ENCODE results near the gene TBL1XR1. TPM values are rescaled to one million over a fixed set of nuclear protein-coding genes. Genes with fewer than 3 reads are reported as not detected.
"Not testable (repeated sequence)": the region's sequence is repeated elsewhere in the genome, so short reads cannot be mapped to it uniquely, and the experiment has no call there.

Gene TBL1XR1
- total and polyA plus RNA-seq, 3 experiments from 2014 or later, result 36.3 to 193 (median 173) TPM

DNA sequence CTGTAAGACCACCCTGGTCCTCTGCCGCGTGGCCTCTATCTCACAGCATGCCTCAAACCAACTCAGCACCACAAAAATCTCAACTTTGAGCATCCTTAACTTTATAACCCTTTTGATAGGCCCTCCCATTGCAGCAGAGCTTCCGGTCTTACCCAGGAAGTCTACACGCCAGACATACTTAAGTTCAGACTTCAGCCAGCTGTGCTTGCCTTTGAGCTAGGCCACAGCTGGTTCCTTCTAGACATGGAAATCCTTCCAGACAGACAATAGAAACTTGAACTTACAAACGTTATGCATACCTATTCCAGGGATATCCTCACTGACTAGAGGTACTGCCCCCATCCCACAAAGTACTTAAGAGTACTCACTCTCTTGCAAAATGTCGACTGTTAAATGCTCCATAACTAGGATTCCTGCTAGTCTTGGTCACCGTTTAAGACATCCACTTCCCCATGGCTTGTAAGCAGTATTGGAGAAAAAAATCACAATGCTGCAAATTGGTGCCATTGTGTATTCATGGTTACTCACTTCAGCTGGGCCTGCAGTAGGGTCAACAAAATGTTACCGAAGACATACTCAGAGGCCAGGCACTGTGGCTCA is 183.5 kb downstream of the TBL1XR1 start:
- H3K4me1 Mint-ChIP-seq, result no peaks in the 10 kb centered on the region
- no peaks in the 10 kb centered on the region for H3K27me3 Mint-ChIP-seq
- Histone ChIP-seq H3K9me3 (ENCODE audit: low read length) (no peaks in the 10 kb centered on the region), H3K36me3 (ENCODE audit: insufficient read depth, low read length) (no peaks in the 10 kb centered on the region), H3K4me1 (ENCODE audit: insufficient read depth, low read length) (no peaks in the 10 kb centered on the region), H3K27me3 (ENCODE audit: insufficient read depth, low read length, poor library complexity, severe bottlenecking) (no peaks in the 10 kb centered on the region), H3K27ac (ENCODE audit: low read depth, low read length) (no peak overlapping the region), H3K4me3 (ENCODE audit: low read length) (no peak overlapping the region)
- H3K27ac Mint-ChIP-seq, result peak overlapping the region in 1 of 8 donors; percentile 87
- DNase-seq, result no peak
- ChIA-PET POLR2A (no interaction called here), CTCF (no interaction called here)
- H3K9me3 Mint-ChIP-seq, result no peaks in the 10 kb centered on the region
- peaks cover 0 to 8% (median 7%) of the 10 kb centered on the region in 3 donors for H3K36me3 Mint-ChIP-seq
- no peak overlapping the region for H3K4me3 Mint-ChIP-seq

- H3K27me3 Mint-ChIP-seq, result no peaks in the 10 kb centered on the region
- H3K27ac Mint-ChIP-seq, result no peak overlapping the region
- no peaks in the 10 kb centered on the region for H3K36me3 ChIP-seq (ENCODE audit: insufficient read depth, low read length)
- no peaks in the 10 kb centered on the region for H3K4me1 ChIP-seq (ENCODE audit: insufficient read depth, low read length)
- H3K4me3 Mint-ChIP-seq, result no peak overlapping the region
- H3K36me3 Mint-ChIP-seq, result peaks cover 3 to 26% (median 8%) of the 10 kb centered on the region in 3 donors
- H3K9me3 ChIP-seq (ENCODE audit: low read length), result peaks cover 10% of the 10 kb centered on the region
- no peak overlapping the region for H3K4me3 ChIP-seq (ENCODE audit: low read length)
- H3K27ac ChIP-seq (ENCODE audit: low read depth, low read length), result no peak overlapping the region
- no peaks in the 10 kb centered on the region for H3K27me3 ChIP-seq (ENCODE audit: insufficient read depth, low read length, poor library complexity, severe bottlenecking)
- no peak for DNase-seq
- H3K9me3 Mint-ChIP-seq, result peaks cover 12 to 24% (median 20%) of the 10 kb centered on the region in 5 donors
- ChIA-PET CTCF (no interaction called here), POLR2A (no interaction called here)
- no peaks in the 10 kb centered on the region for H3K4me1 Mint-ChIP-seq
Measured at GRCh38 chr3:177005718-177006405, 191.4 kb downstream of the TBL1XR1 start.

DNA sequence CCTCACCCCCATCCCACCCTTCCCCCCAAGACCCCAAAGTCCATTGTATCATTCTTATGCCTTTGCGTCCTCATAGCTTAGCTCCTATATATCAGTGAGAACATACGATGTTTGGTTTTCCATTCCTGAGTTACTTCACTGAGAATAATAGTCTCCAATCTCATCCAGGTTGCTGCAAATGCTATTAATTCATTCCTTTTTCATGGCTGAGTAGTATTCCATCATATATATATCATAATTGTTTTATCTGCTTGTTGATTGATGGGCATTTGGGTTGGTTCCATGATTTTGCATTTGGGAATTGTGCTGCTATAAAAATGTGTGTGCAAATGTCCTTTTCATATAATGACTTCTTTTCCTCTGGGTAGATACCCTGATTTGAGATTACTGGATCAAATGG is 197.1 kb downstream of the TBL1XR1 start:
- H3K27me3 Mint-ChIP-seq; H3K27ac Mint-ChIP-seq; POLR2A ChIA-PET; H3K36me3 ChIP-seq (ENCODE audit: insufficient read depth, low read length); H3K9me3 ChIP-seq (ENCODE audit: low read length); H3K4me3 ChIP-seq (ENCODE audit: low read length); H3K27ac ChIP-seq (ENCODE audit: low read depth, low read length); H3K4me1 Mint-ChIP-seq; H3K4me1 ChIP-seq (ENCODE audit: insufficient read depth, low read length); H3K27me3 ChIP-seq (ENCODE audit: insufficient read depth, low read length, poor library complexity, severe bottlenecking); CTCF ChIA-PET; H3K4me3 Mint-ChIP-seq; DNase-seq: not testable (repeated sequence)
- Mint-ChIP-seq H3K36me3 (peaks cover 0 to 27% (median 8%) of the 10 kb centered on the region in 3 donors), H3K9me3 (peaks cover 11 to 20% (median 15%) of the 10 kb centered on the region in 5 donors)

GRCh38 chr3:176995946-176996345 is 201.3 kb downstream of the TBL1XR1 start:
- no peak for DNase-seq
- H3K4me3 Mint-ChIP-seq, result no peak overlapping the region
- no peak overlapping the region for H3K27ac Mint-ChIP-seq
- H3K9me3 Mint-ChIP-seq, result peaks cover 10 to 18% (median 15%) of the 10 kb centered on the region in 5 donors
- CTCF ChIA-PET, result no interaction called here
- POLR2A ChIA-PET, result no interaction called here
- peaks cover 0 to 6% of the 10 kb centered on the region in 2 donors for H3K27me3 Mint-ChIP-seq
- no peaks in the 10 kb centered on the region for H3K27me3 ChIP-seq (ENCODE audit: insufficient read depth, low read length, poor library complexity, severe bottlenecking)
- H3K9me3 ChIP-seq (ENCODE audit: low read length), result no peaks in the 10 kb centered on the region
- H3K36me3 ChIP-seq (ENCODE audit: insufficient read depth, low read length), result no peaks in the 10 kb centered on the region
- H3K36me3 Mint-ChIP-seq, result peaks cover 0 to 29% (median 8%) of the 10 kb centered on the region in 3 donors
- H3K27ac ChIP-seq (ENCODE audit: low read depth, low read length), result no peak overlapping the region
- no peaks in the 10 kb centered on the region for H3K4me1 Mint-ChIP-seq
- H3K4me3 ChIP-seq (ENCODE audit: low read length), result no peak overlapping the region
- no peaks in the 10 kb centered on the region for H3K4me1 ChIP-seq (ENCODE audit: insufficient read depth, low read length)

GRCh38 chr3:176994891-176995781 is 202.1 kb downstream of the TBL1XR1 start:
- Mint-ChIP-seq H3K4me3 (no peak overlapping the region), H3K27ac (peak overlapping the region in 1 of 8 donors; percentile 44), H3K27me3 (peaks cover 0 to 6% of the 10 kb centered on the region in 2 donors), H3K4me1 (no peaks in the 10 kb centered on the region), H3K36me3 (peaks cover 0 to 21% (median 2%) of the 10 kb centered on the region in 3 donors), H3K9me3 (peaks cover 4 to 11% (median 8%) of the 10 kb centered on the region in 5 donors)
- ChIA-PET CTCF (no interaction called here), POLR2A (no interaction called here)
- DNase-seq, result no peak
- H3K36me3 ChIP-seq (ENCODE audit: insufficient read depth, low read length), result no peaks in the 10 kb centered on the region
- H3K4me3 ChIP-seq (ENCODE audit: low read length), result no peak overlapping the region
- H3K4me1 ChIP-seq (ENCODE audit: insufficient read depth, low read length), result no peaks in the 10 kb centered on the region
- no peaks in the 10 kb centered on the region for H3K27me3 ChIP-seq (ENCODE audit: insufficient read depth, low read length, poor library complexity, severe bottlenecking)
- no peaks in the 10 kb centered on the region for H3K9me3 ChIP-seq (ENCODE audit: low read length)
- H3K27ac ChIP-seq (ENCODE audit: low read depth, low read length), result no peak overlapping the region

GRCh38 chr3:176994393-176994792 is 202.9 kb downstream of the TBL1XR1 start:
- Mint-ChIP-seq H3K4me1 (no peaks in the 10 kb centered on the region), H3K36me3 (peaks cover 0 to 16% (median 2%) of the 10 kb centered on the region in 3 donors), H3K27me3 (peaks cover 0 to 6% of the 10 kb centered on the region in 2 donors), H3K9me3 (peaks cover 3 to 8% (median 7%) of the 10 kb centered on the region in 5 donors), H3K4me3 (no peak overlapping the region), H3K27ac (no peak overlapping the region)
- Histone ChIP-seq H3K4me3 (ENCODE audit: low read length) (no peak overlapping the region), H3K27me3 (ENCODE audit: insufficient read depth, low read length, poor library complexity, severe bottlenecking) (no peaks in the 10 kb centered on the region), H3K9me3 (ENCODE audit: low read length) (no peaks in the 10 kb centered on the region), H3K36me3 (ENCODE audit: insufficient read depth, low read length) (no peaks in the 10 kb centered on the region), H3K27ac (ENCODE audit: low read depth, low read length) (no peak overlapping the region), H3K4me1 (ENCODE audit: insufficient read depth, low read length) (no peaks in the 10 kb centered on the region)
- DNase-seq, result no peak
- POLR2A ChIA-PET, result no interaction called here
- CTCF ChIA-PET, result no interaction called here

DNA sequence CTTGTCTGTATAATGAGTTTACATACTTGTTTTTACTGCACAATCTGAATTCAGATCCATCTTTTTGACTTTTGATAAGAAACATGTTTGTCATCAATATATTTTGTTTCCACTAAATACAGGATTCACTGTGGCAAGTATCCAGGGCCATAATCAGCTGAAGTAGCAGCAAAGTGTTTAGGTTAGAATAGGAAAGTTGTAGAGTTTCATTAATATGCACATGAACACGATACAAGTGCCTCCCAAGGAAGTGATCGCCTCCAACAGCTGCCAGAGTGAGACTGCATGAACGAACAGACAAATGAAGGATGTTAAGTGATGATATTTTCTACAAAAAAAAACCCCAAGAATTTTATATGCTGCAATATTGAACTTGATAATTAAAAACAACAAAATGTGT is 204.3 kb downstream of the TBL1XR1 start:
- POLR2A ChIA-PET, result no interaction called here
- no peak overlapping the region for H3K4me3 Mint-ChIP-seq
- no peaks in the 10 kb centered on the region for H3K4me1 Mint-ChIP-seq
- H3K9me3 ChIP-seq (ENCODE audit: low read length), result no peaks in the 10 kb centered on the region
- peaks cover 0 to 6% of the 10 kb centered on the region in 2 donors for H3K27me3 Mint-ChIP-seq
- H3K27ac ChIP-seq (ENCODE audit: low read depth, low read length), result no peak overlapping the region
- peaks cover 3 to 7% (median 5%) of the 10 kb centered on the region in 5 donors for H3K9me3 Mint-ChIP-seq
- no peaks in the 10 kb centered on the region for H3K27me3 ChIP-seq (ENCODE audit: insufficient read depth, low read length, poor library complexity, severe bottlenecking)
- H3K36me3 Mint-ChIP-seq, result peaks cover 0 to 10% (median 0%) of the 10 kb centered on the region in 3 donors
- no peaks in the 10 kb centered on the region for H3K4me1 ChIP-seq (ENCODE audit: insufficient read depth, low read length)
- DNase-seq, result no peak
- H3K27ac Mint-ChIP-seq, result no peak overlapping the region
- CTCF ChIA-PET, result no interaction called here
- no peaks in the 10 kb centered on the region for H3K36me3 ChIP-seq (ENCODE audit: insufficient read depth, low read length)
- no peak overlapping the region for H3K4me3 ChIP-seq (ENCODE audit: low read length)

GRCh38 chr3:176992565-176992964 is 204.7 kb downstream of the TBL1XR1 start:
- H3K27ac ChIP-seq (ENCODE audit: low read depth, low read length), result no peak overlapping the region
- no peaks in the 10 kb centered on the region for H3K4me1 ChIP-seq (ENCODE audit: insufficient read depth, low read length)
- POLR2A ChIA-PET, result no interaction called here
- Mint-ChIP-seq H3K27ac (no peak overlapping the region), H3K4me3 (no peak overlapping the region), H3K36me3 (peaks cover 0 to 10% (median 0%) of the 10 kb centered on the region in 3 donors), H3K9me3 (peaks cover 3 to 7% (median 5%) of the 10 kb centered on the region in 5 donors), H3K27me3 (peaks cover 0 to 5% of the 10 kb centered on the region in 2 donors), H3K4me1 (no peaks in the 10 kb centered on the region)
- CTCF ChIA-PET, result no interaction called here
- no peaks in the 10 kb centered on the region for H3K27me3 ChIP-seq (ENCODE audit: insufficient read depth, low read length, poor library complexity, severe bottlenecking)
- no peaks in the 10 kb centered on the region for H3K36me3 ChIP-seq (ENCODE audit: insufficient read depth, low read length)
- H3K9me3 ChIP-seq (ENCODE audit: low read length), result no peaks in the 10 kb centered on the region
- DNase-seq, result no peak
- no peak overlapping the region for H3K4me3 ChIP-seq (ENCODE audit: low read length)
